Cardiac muscle cell (in vitro differentiated cells and primary cell): ENCODE data around the gene PDE8A. TPM values are rescaled to one million over a fixed set of nuclear protein-coding genes. Genes with fewer than 3 reads are reported as not detected.
A peak's percentile ranks its signal among the peaks of the same experiment; 100 is the strongest.
"Not testable (repeated sequence)": the region's sequence is repeated elsewhere in the genome, so short reads cannot be mapped to it uniquely, and the experiment has no call there.

Experiments
- DNase-seq, 2 donors: peaks; one replicate each; pipeline versions ENCODE4 v3.0.0 to v3.0.0-alpha.2; 2010 to 2017; ENCODE audit warnings: low read depth in 1 of 2, low spot score in 1 of 2
- H3K27ac ChIP-seq: fragments of 200-600 bp; sonication (generic); 2 replicates; pipeline ENCODE4 v1.5.1; 2016
- H3K27me3 ChIP-seq: fragments of 200-600 bp; sonication (generic); 2 replicates; pipeline ENCODE4 v1.6.0; 2016; ENCODE audit warnings: control low read depth
- H3K36me3 ChIP-seq: fragments of 200-600 bp; sonication (generic); 2 replicates; pipeline ENCODE4 v1.5.1; 2016; ENCODE audit warnings: control low read depth
- H3K4me1 ChIP-seq: fragments of 200-600 bp; sonication (generic); 2 replicates; pipeline ENCODE4 v1.8.1; 2017; ENCODE audit warnings: low read depth, mild to moderate bottlenecking, mixed run types
- H3K4me3 ChIP-seq: fragments of 200-600 bp; sonication (generic); 2 replicates; pipeline ENCODE4 v1.5.1; 2016; ENCODE audit warnings: mild to moderate bottlenecking
- H3K9me3 ChIP-seq: fragments of 200-600 bp; sonication (generic); 2 replicates; pipeline ENCODE4 v1.5.1; 2017; ENCODE audit warnings: low read depth, mild to moderate bottlenecking, control low read depth
- polyA plus RNA-seq: library from polyadenylated mRNA; unstranded; fragments of >200 nt; fragmentation: Nextera tagmentation; extraction: Ambion mirVana; gene quantifications from 2 replicates; pipeline ENCODE4 v1.2.1, GENCODE V29; 2016
- total RNA-seq: library from RNA; depleted of rRNA; stranded (reverse); fragments of >200 nt; gene quantifications from 2 replicates; pipeline ENCODE4 v1.2.3, GENCODE V29; 2016
- TF ChIP-seq, protein P1 (sequence below): IDR thresholded peaks from 2 replicates; pipeline ENCODE4 v1.5.1; 2012; ENCODE audit warnings: low read depth, mild to moderate bottlenecking, low read length

The PDE8A gene
- total and polyA plus RNA-seq, 2 experiments from 2014 or later, result 10.2 to 26.8 TPM

DNA sequence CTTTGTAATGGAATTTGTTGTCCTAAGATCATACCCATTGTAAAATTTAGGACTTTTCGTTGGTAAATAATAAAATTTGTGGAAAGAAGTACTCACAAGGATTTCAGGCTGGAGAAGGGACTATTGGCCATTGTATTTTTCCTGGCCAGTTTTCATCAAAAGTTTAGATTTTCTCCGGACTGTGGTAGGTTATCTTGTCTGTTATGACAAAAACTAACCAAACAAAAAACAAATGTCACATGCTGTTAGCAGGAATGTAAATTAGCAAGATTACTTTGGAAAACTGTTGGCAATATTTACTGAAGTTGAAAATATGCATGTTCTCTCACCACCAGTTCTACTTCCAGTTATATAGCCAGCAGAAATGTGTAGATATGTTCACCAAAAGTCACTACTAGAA is 27.8 kb downstream of the PDE8A start:
- no peak for DNase-seq
- TF ChIP-seq, protein P1, sequence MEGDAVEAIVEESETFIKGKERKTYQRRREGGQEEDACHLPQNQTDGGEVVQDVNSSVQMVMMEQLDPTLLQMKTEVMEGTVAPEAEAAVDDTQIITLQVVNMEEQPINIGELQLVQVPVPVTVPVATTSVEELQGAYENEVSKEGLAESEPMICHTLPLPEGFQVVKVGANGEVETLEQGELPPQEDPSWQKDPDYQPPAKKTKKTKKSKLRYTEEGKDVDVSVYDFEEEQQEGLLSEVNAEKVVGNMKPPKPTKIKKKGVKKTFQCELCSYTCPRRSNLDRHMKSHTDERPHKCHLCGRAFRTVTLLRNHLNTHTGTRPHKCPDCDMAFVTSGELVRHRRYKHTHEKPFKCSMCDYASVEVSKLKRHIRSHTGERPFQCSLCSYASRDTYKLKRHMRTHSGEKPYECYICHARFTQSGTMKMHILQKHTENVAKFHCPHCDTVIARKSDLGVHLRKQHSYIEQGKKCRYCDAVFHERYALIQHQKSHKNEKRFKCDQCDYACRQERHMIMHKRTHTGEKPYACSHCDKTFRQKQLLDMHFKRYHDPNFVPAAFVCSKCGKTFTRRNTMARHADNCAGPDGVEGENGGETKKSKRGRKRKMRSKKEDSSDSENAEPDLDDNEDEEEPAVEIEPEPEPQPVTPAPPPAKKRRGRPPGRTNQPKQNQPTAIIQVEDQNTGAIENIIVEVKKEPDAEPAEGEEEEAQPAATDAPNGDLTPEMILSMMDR, result no peak
- no peak overlapping the region for H3K4me3 ChIP-seq
- H3K27ac ChIP-seq, result no peak overlapping the region
- peaks cover 16% of the 10 kb centered on the region for H3K4me1 ChIP-seq
- H3K36me3 ChIP-seq, result no peaks in the 10 kb centered on the region
- H3K27me3 ChIP-seq, result no peaks in the 10 kb centered on the region
- H3K9me3 ChIP-seq, result no peaks in the 10 kb centered on the region

DNA sequence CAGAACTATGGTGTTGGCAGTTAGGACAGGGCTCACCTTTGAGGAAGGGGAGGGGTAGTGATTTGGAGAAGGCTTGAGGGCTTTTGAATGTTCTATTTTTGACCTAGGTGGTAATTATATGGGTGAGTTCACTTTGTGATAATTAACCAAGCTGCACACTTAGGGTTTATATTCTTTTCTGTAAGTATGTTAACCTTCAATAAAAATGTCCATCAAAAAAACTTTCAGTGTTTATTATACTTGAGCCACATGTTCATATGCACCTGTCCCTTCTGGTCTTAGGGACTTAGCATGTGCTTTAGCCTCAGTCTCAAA is 28.4 kb downstream of the PDE8A start:
- TF ChIP-seq, protein P1, result no peak
- H3K4me1 ChIP-seq, result peaks cover 16% of the 10 kb centered on the region
- peak overlapping the region; percentile 33 for H3K27ac ChIP-seq
- H3K4me3 ChIP-seq, result no peak overlapping the region
- no peaks in the 10 kb centered on the region for H3K27me3 ChIP-seq
- no peaks in the 10 kb centered on the region for H3K9me3 ChIP-seq
- DNase-seq, result no peak
- no peaks in the 10 kb centered on the region for H3K36me3 ChIP-seq

DNA sequence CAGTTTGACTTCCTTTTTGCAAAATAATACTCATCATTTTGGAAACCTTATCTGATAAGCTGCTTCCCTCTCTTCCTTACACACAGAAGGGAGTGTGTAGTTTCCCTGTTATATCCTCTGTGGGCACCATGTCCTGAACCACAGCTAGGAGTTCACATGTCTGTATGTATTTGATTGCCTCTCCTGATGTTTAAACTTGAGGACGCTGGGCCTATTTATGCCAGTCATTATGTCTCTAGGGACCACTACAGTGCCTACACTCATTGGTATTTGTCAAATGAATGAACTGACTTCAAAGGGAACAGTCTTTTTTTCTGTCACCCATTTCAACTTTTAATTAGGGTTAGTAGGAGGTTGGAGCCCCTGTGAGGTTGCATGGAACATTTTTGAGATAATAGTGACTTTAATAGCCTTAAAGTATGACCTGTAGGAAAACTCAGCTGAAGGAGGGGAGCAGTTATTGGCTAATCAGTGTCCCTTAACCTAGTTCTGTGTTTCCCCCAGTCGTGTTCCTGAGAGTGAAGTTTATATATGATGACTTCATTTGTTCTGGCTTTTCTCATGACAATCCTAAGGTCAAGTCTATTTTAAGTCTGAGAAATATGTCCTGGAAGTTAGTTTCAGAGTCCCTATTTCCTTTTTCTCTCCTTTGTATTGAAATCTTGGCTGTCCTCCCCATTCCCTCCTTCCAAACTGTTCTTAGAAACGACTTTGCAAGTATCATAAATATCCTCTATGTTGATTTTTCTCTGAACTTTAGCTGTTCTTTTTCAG is 28.9 kb downstream of the PDE8A start:
- TF ChIP-seq, protein P1, result no peak
- DNase-seq, result peak in 1 of 2 donors; percentile 34
- Histone ChIP-seq H3K4me3 (no peak overlapping the region), H3K27me3 (no peaks in the 10 kb centered on the region), H3K4me1 (peaks cover 16% of the 10 kb centered on the region), H3K36me3 (no peaks in the 10 kb centered on the region), H3K27ac (peak overlapping the region; percentile 33), H3K9me3 (no peaks in the 10 kb centered on the region)

DNA sequence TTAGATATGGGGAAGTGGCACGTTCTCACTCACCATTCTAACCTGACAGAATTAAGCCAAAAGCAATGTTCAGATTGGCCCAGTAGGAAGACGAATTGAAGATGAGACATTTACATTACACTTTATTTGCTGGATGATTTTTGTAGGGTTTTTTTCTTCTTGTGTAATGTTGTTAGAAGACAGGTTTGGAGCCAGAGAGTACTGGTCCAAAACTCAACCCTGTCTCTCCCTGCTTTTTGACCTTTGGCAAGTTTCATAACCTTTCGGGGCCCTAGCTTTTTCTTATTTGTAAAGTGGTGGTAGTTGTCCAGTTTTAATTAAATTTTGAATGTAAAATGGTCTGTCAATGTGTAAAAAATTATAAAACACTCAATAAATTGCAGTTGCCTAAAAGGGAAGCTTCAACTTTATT is 29.5 kb downstream of the PDE8A start:
- Histone ChIP-seq H3K27me3 (no peaks in the 10 kb centered on the region), H3K9me3 (no peaks in the 10 kb centered on the region), H3K27ac (peak overlapping the region; percentile 33), H3K4me3 (no peak overlapping the region), H3K36me3 (no peaks in the 10 kb centered on the region), H3K4me1 (peaks cover 16% of the 10 kb centered on the region)
- TF ChIP-seq, protein P1, result no peak
- DNase-seq, result no peak

DNA sequence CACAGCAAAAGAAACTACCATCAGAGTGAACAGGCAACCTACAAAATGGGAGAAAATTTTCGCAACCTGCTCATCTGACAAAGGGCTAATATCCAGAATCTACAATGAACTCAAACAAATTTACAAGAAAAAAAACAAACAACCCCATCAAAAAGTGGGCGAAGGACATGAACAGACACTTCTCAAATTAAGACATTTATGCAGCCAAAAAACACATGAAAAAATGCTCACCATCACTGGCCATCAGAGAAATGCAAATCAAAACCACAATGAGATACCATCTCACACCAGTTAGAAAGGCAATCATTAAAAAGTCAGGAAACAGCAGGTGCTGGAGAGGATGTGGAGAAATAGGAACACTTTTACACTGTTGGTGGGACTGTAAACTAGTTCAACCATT is 30.1 kb downstream of the PDE8A start:
- H3K4me1 ChIP-seq, result peaks cover 16% of the 10 kb centered on the region
- H3K4me3 ChIP-seq, H3K27ac ChIP-seq, H3K27me3 ChIP-seq, DNase-seq, H3K9me3 ChIP-seq, H3K36me3 ChIP-seq: not testable (repeated sequence)

DNA sequence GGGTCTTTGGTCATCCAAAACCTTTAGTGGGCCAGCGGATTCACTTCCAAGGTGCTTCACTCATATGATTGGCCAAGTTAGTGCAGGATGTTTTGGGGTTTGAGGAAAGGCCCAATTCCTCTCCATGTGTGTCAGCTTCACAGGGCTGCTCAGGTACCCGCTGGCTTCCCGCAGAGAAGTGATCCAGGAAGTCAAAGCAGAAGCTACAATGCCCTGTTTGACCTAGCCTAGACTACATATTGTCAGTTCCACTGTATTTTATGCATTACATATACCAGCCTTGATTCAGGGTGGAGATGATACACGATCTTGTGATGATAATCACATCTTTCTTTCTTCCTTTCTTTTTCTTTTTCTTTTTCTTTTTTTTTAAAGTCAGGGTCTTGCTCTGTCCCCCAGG is 32.1 kb downstream of the PDE8A start:
- Histone ChIP-seq H3K27me3 (no peaks in the 10 kb centered on the region), H3K4me1 (peaks cover 16% of the 10 kb centered on the region), H3K36me3 (no peaks in the 10 kb centered on the region), H3K9me3 (no peaks in the 10 kb centered on the region), H3K4me3 (no peak overlapping the region), H3K27ac (no peak overlapping the region)
- DNase-seq, result no peak
- TF ChIP-seq, protein P1, result no peak
